Prostate gland (tissue), 2 donors: ENCODE data around the gene TCF7. TPM values are rescaled to one million over a fixed set of nuclear protein-coding genes. Genes with fewer than 3 reads are reported as not detected.

Experiments used
- DNase-seq: peaks from one replicate; pipeline ENCODE4 v3.0.0-alpha.2; 2019; ENCODE audit warnings: low spot score
- H3K27ac ChIP-seq, 2 donors: fragments of 200-600 bp; sonication (generic); 2 replicates each; pipeline ENCODE4 v1.5.1; 2017 to 2019
- H3K27me3 ChIP-seq: fragments of 200-600 bp; sonication (generic); replicated peaks from 2 replicates; pipeline ENCODE4 v1.5.1; 2019; ENCODE audit not compliant: insufficient read depth
- H3K36me3 ChIP-seq, 2 donors: fragments of 200-600 bp; sonication (generic); 1 replicate in 1 of 2; 2 replicates in 1 of 2; pipeline versions ENCODE4 v1.5.1 to v1.8.1; 2017 to 2019
- H3K4me1 ChIP-seq: fragments of 200-600 bp; sonication (generic); replicated peaks from 2 replicates; pipeline ENCODE4 v1.5.1; 2019
- H3K4me3 ChIP-seq, 2 donors: fragments of 200-600 bp; sonication (generic); 2 replicates each; pipeline ENCODE4 v1.5.1; 2017 to 2019
- H3K9me3 ChIP-seq: fragments of 200-600 bp; sonication (generic); 2 replicates; pipeline ENCODE4 v1.5.1; 2017
- CTCF ChIP-seq, 4 experiments: fragments of 200-600 bp in 2 of 4; fragments of 450-650 bp in 2 of 4; sonication (generic) in 2 of 4; IDR thresholded peaks; 1 replicate in 3 of 4; 2 replicates in 1 of 4; pipeline ENCODE4 v1.5.1; 2016 to 2019; ENCODE audit warnings: antibody characterized with exemption in 4 of 4, mild to moderate bottlenecking in 2 of 4, moderate library complexity in 2 of 4
- POLR2A ChIP-seq: fragments of 450-650 bp; IDR thresholded peaks from one replicate; pipeline ENCODE4 v1.6.1; 2016; ENCODE audit warnings: antibody characterized with exemption, mild to moderate bottlenecking
- POLR2AphosphoS5 ChIP-seq: sonication (generic); formaldehyde crosslinking; IDR thresholded peaks from one replicate; pipeline ENCODE4 v1.6.1; 2017; ENCODE audit warnings: antibody characterized with exemption
- WGBS: methylation state at CpG from one replicate; pipeline ENCODE4 v1.1.5; 2018; 5-methylcytosine and 5-hydroxymethylcytosine counted together
- intact Hi-C: fragments of 100-400 bp; cut with DNase I; formaldehyde crosslinking; loops from one replicate; pipeline ENCODE4 v1.14.2; 2022
- total RNA-seq, 2 donors: library from RNA; depleted of rRNA; stranded (reverse); fragments of >200 nt; gene quantifications; one replicate each; pipeline ENCODE4 v1.1.0, GENCODE V29; 2016

TCF7 gene
- total RNA-seq, 2 donors from 2014 or later, result 8.1 to 9.8 TPM

GRCh38 chr5:134095293-134095692 is 19.2 kb upstream of the TCF7 start:
- TF ChIP-seq POLR2AphosphoS5 (no peak), CTCF (IDR thresholded peaks at IDR 0.05) (no peak), POLR2A (no peak)
- H3K9me3 ChIP-seq, result no peaks in the 10 kb centered on the region
- H3K4me3 ChIP-seq, result no peak overlapping the region
- H3K27me3 ChIP-seq, result no peaks in the 10 kb centered on the region
- intact Hi-C loops, result no loop called here
- no peaks in the 10 kb centered on the region for H3K36me3 ChIP-seq
- H3K4me1 ChIP-seq, result no peaks in the 10 kb centered on the region
- DNase-seq, result no peak
- no peak overlapping the region for H3K27ac ChIP-seq
- 72% methylated on average over 3 of the region's 3 CpGs for WGBS

- 78% methylated on average over 15 of the region's 15 CpGs for WGBS
- no peak for DNase-seq
- Histone ChIP-seq H3K4me3 (no peak overlapping the region), H3K27me3 (no peaks in the 10 kb centered on the region), H3K36me3 (no peaks in the 10 kb centered on the region), H3K9me3 (no peaks in the 10 kb centered on the region), H3K4me1 (no peaks in the 10 kb centered on the region), H3K27ac (no peak overlapping the region)
- TF ChIP-seq POLR2AphosphoS5 (no peak), POLR2A (no peak), CTCF (IDR thresholded peaks at IDR 0.05) (no peak)
- intact Hi-C loops, result no loop called here
These were observed 18.4 kb upstream of the TCF7 start for GRCh38 chr5:134095887-134096589.

- H3K4me1 ChIP-seq, result no peaks in the 10 kb centered on the region
These were observed 17.2 kb upstream of the TCF7 start for GRCh38 chr5:134097211-134097749.

GRCh38 chr5:134098690-134099089 is 15.8 kb upstream of the TCF7 start:
- intact Hi-C loops, result no loop called here
- Histone ChIP-seq H3K27me3 (no peaks in the 10 kb centered on the region), H3K4me3 (no peak overlapping the region), H3K9me3 (no peaks in the 10 kb centered on the region), H3K4me1 (no peaks in the 10 kb centered on the region), H3K36me3 (no peaks in the 10 kb centered on the region), H3K27ac (no peak overlapping the region)
- DNase-seq, result no peak
- WGBS, result 96% methylated on average over 5 of the region's 5 CpGs
- TF ChIP-seq POLR2AphosphoS5 (no peak), POLR2A (no peak), CTCF (IDR thresholded peaks at IDR 0.05) (no peak)

More at GRCh38 chr5:134097211-134097749, 17.2 kb upstream of the TCF7 start:
- no peak overlapping the region for H3K4me3 ChIP-seq
- no peaks in the 10 kb centered on the region for H3K9me3 ChIP-seq
- no peak for DNase-seq
- TF ChIP-seq POLR2A (no peak), CTCF (IDR thresholded peaks at IDR 0.05) (no peak), POLR2AphosphoS5 (no peak)
- WGBS, result 82% methylated on average over 7 of the region's 7 CpGs
- intact Hi-C loops, result no loop called here
- no peaks in the 10 kb centered on the region for H3K36me3 ChIP-seq
- no peaks in the 10 kb centered on the region for H3K27me3 ChIP-seq
- no peak overlapping the region for H3K27ac ChIP-seq

- WGBS, result 91% methylated on average over 11 of the region's 11 CpGs
- Histone ChIP-seq H3K9me3 (no peaks in the 10 kb centered on the region), H3K4me1 (no peaks in the 10 kb centered on the region), H3K27me3 (no peaks in the 10 kb centered on the region), H3K27ac (no peak overlapping the region), H3K4me3 (no peak overlapping the region), H3K36me3 (no peaks in the 10 kb centered on the region)
- intact Hi-C loops, result no loop called here
- DNase-seq, result no peak
- TF ChIP-seq POLR2A, result no peak
- no peak for TF ChIP-seq CTCF (IDR thresholded peaks at IDR 0.05)
- TF ChIP-seq POLR2AphosphoS5, result no peak
These were observed 15.1 kb upstream of the TCF7 start for GRCh38 chr5:134099288-134099872.
